SU-DHL-6 (cell line): ENCODE data around the gene GNL3.

Source experiments
- EZH2phosphoT487 ChIP-seq: fragments of 200-600 bp; sonication (generic), shearing (Covaris generic); conservative IDR thresholded peaks from 2 replicates; pipeline ENCODE4 v1.6.1; 2018; ENCODE audit warnings: mild to moderate bottlenecking, antibody characterized with exemption, low read length, moderate library complexity, mixed read lengths
- TF ChIP-seq, protein P1 (sequence below): fragments of 200-600 bp; sonication (generic); IDR thresholded peaks from one replicate; pipeline ENCODE4 v1.5.1; 2017; ENCODE audit warnings: antibody characterized with exemption, mild to moderate bottlenecking, low read length, moderate library complexity; ENCODE audit not compliant: insufficient read depth, poor library complexity, severe bottlenecking

- TF ChIP-seq, protein P1, sequence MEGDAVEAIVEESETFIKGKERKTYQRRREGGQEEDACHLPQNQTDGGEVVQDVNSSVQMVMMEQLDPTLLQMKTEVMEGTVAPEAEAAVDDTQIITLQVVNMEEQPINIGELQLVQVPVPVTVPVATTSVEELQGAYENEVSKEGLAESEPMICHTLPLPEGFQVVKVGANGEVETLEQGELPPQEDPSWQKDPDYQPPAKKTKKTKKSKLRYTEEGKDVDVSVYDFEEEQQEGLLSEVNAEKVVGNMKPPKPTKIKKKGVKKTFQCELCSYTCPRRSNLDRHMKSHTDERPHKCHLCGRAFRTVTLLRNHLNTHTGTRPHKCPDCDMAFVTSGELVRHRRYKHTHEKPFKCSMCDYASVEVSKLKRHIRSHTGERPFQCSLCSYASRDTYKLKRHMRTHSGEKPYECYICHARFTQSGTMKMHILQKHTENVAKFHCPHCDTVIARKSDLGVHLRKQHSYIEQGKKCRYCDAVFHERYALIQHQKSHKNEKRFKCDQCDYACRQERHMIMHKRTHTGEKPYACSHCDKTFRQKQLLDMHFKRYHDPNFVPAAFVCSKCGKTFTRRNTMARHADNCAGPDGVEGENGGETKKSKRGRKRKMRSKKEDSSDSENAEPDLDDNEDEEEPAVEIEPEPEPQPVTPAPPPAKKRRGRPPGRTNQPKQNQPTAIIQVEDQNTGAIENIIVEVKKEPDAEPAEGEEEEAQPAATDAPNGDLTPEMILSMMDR = no peak
- TF ChIP-seq EZH2phosphoT487 = no peak
These were observed 22.7 kb upstream of the GNL3 start for GRCh38 chr3:52663098-52663497.
